ENCODE results near the gene VPS16. TPM values are rescaled to one million over a fixed set of nuclear protein-coding genes. Genes with fewer than 3 reads are reported as not detected.

Gene VPS16
- total and polyA plus RNA-seq, 2 of the 13 experiments (the other 11 are each of a cell fraction or from before 2014, with no cell fraction given), result 34.2 to 35.4 TPM

- no peak for TF ChIP-seq CAMTA2 (CRISPR knock-in tag; IDR thresholded peaks at IDR 0.05; ENCODE audit: borderline replicate concordance)
- peak; percentile 89 for TF ChIP-seq KLF6 (CRISPR knock-in tag; IDR thresholded peaks at IDR 0.05)
- peak; percentile 76; the same call in 1 of the 2 replicates for TF ChIP-seq ZNF138 (CRISPR knock-in tag; IDR thresholded peaks at IDR 0.05; ENCODE audit: low read depth)
- no peak for TF ChIP-seq PTBP1 (IDR thresholded peaks at IDR 0.05; ENCODE audit: low read depth, low read length, poor library complexity, severe bottlenecking)
- TF ChIP-seq EEA1 (CRISPR knock-in tag; IDR thresholded peaks at IDR 0.05; ENCODE audit: borderline replicate concordance), result peak; percentile 46; the same call in 1 of the 2 replicates
- no peak for TF ChIP-seq ZBTB7A (CRISPR knock-in tag; IDR thresholded peaks at IDR 0.05)
- no peak for TF ChIP-seq JUND (CRISPR knock-in tag; IDR thresholded peaks at IDR 0.05)
- TF ChIP-seq ZNF331 (CRISPR knock-in tag; IDR thresholded peaks at IDR 0.05), result peak; percentile 88; the same call in 1 of the 2 replicates
- TF ChIP-seq ZZZ3 (CRISPR knock-in tag; IDR thresholded peaks at IDR 0.05; ENCODE audit: borderline replicate concordance), result peak; percentile 55
- TF ChIP-seq MLX (CRISPR knock-in tag; IDR thresholded peaks at IDR 0.05), result no peak
- no peak for TF ChIP-seq ZNF484 (CRISPR knock-in tag; IDR thresholded peaks at IDR 0.05; ENCODE audit: borderline replicate concordance, low read depth)
- TF ChIP-seq ZFY (CRISPR knock-in tag; IDR thresholded peaks at IDR 0.05), result peak; percentile 81; the same call in 1 of the 2 replicates
- peak; percentile 42; the same call in 1 of the 2 replicates for TF ChIP-seq MAX (IDR thresholded peaks at IDR 0.05)
- TF ChIP-seq STAT5B (CRISPR knock-in tag; IDR thresholded peaks at IDR 0.05), result peak; percentile 83; the same call in 1 of the 2 replicates
- TF ChIP-seq ZNF318 (CRISPR knock-in tag; IDR thresholded peaks at IDR 0.05), result peak; percentile 95
- peak; percentile 90 for TF ChIP-seq ZNF83 (CRISPR knock-in tag; IDR thresholded peaks at IDR 0.05; ENCODE audit: borderline replicate concordance)
- TF ChIP-seq TCF7L2 (IDR thresholded peaks at IDR 0.05; ENCODE audit: low read depth, low read length), result no peak
- no peak for TF ChIP-seq BRCA1 (CRISPR knock-in tag; IDR thresholded peaks at IDR 0.05)
- no peak for TF ChIP-seq U2AF2 (IDR thresholded peaks at IDR 0.05; ENCODE audit: low read depth, low read length)
Measured at GRCh38 chr20:2873010-2873746, 32.6 kb downstream of the VPS16 start, which contains the start of gene PTPRA (continued).

All from HepG2 (cell line).